OCI-LY1 (cell line): Measurements from ENCODE around the gene LAMA1.

Experiments
- EZH2 ChIP-seq: fragments of 200-600 bp; sonication (generic), shearing (Covaris generic); IDR thresholded peaks from 2 replicates; pipeline ENCODE4 v1.8.0; 2017; ENCODE audit warnings: borderline replicate concordance, mixed run types, mild to moderate bottlenecking, antibody characterized with exemption, low read length, moderate library complexity, mixed read lengths
- TF ChIP-seq, protein P1 (sequence below): fragments of 200-600 bp; sonication (generic), shearing (Covaris generic); IDR thresholded peaks from 2 replicates; pipeline ENCODE4 v1.5.1; 2017; ENCODE audit warnings: mild to moderate bottlenecking, antibody characterized with exemption, low read length, moderate library complexity, mixed read lengths

DNA sequence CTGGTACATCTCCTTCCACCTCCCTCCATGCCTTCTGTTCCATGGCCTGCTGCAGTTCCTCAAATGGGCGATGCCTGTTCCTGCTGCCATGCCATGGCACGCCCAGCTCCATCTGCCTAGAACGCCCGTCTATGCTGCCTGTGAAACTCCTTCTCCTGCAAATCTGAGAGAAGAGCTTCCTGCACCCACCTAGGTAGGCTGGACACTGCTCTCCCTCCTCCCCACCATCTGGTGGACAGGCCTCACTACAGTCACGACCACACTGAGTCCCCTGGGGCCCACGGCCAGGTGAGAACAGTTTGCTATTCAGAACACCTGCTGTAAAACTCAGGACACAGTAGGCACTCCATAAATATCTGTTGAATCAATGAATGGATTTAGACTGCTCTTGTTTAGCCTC is 92.4 kb downstream of the LAMA1 start:
- TF ChIP-seq, protein P1, sequence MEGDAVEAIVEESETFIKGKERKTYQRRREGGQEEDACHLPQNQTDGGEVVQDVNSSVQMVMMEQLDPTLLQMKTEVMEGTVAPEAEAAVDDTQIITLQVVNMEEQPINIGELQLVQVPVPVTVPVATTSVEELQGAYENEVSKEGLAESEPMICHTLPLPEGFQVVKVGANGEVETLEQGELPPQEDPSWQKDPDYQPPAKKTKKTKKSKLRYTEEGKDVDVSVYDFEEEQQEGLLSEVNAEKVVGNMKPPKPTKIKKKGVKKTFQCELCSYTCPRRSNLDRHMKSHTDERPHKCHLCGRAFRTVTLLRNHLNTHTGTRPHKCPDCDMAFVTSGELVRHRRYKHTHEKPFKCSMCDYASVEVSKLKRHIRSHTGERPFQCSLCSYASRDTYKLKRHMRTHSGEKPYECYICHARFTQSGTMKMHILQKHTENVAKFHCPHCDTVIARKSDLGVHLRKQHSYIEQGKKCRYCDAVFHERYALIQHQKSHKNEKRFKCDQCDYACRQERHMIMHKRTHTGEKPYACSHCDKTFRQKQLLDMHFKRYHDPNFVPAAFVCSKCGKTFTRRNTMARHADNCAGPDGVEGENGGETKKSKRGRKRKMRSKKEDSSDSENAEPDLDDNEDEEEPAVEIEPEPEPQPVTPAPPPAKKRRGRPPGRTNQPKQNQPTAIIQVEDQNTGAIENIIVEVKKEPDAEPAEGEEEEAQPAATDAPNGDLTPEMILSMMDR: no peak
- no peak for TF ChIP-seq EZH2
